Caco-2 (cell line): ENCODE results near the gene CASZ1. TPM values are rescaled to one million over a fixed set of nuclear protein-coding genes. Genes with fewer than 3 reads are reported as not detected.

Source experiments
- BruUV-seq: library from RNA; stranded (reverse); fragments of 400-500 nt; replicated peaks from 2 replicates; lab custom pipeline; 2021; lab: Mats Ljungman, UMichigan
- CTCF ChIA-PET: fragments of 300-600 bp; sonication (Branson Sonifier 250); formaldehyde crosslinking; loops from one replicate; lab custom pipeline; 2022; ENCODE audit warnings: antibody characterized with exemption; lab: Charles Lee
- POLR2A ChIA-PET: fragments of 300-600 bp; sonication (Branson Sonifier 250); formaldehyde crosslinking; loops from one replicate; lab custom pipeline; 2022; ENCODE audit warnings: antibody characterized with exemption; lab: Charles Lee
- DNase-seq, 2 experiments: peaks; one replicate each; pipeline versions ENCODE4 v3.0.0 to v3.0.0-alpha.2; 2020 to 2022
- H3K27me3 ChIP-seq: replicated peaks from 2 replicates; pipeline ENCODE4 v1.6.0; 2011; ENCODE audit warnings: low read length; ENCODE audit not compliant: control insufficient read depth, insufficient read depth
- H3K36me3 ChIP-seq: 2 replicates; pipeline ENCODE4 v1.5.1; 2011; ENCODE audit warnings: low read length; ENCODE audit not compliant: control insufficient read depth, insufficient read depth
- H3K4me1 ChIP-seq: fragments of 250-450 bp; sonication (Bioruptor Pico); 2 replicates; pipeline ENCODE4 v1.5.1; 2020; ENCODE audit warnings: mild to moderate bottlenecking
- H3K4me3 ChIP-seq: 2 replicates; pipeline ENCODE4 v1.5.1; 2011; ENCODE audit warnings: low read depth, mild to moderate bottlenecking, control low read depth, low read length
- H3K9me3 ChIP-seq: fragments of 250-450 bp; sonication (Bioruptor Pico); 2 replicates; pipeline ENCODE4 v1.5.1; 2020; ENCODE audit warnings: mild to moderate bottlenecking, moderate library complexity
- H3K27ac Mint-ChIP-seq: one replicate; pipeline ENCODE4 v1.8.0; 2022; ENCODE audit warnings: mixed read lengths; ENCODE audit not compliant: unreplicated experiment
- H3K27me3 Mint-ChIP-seq: one replicate; pipeline ENCODE4 v1.8.0; 2022; ENCODE audit warnings: mixed read lengths; ENCODE audit not compliant: insufficient read depth, unreplicated experiment
- H3K36me3 Mint-ChIP-seq: one replicate; pipeline ENCODE4 v1.8.0; 2022; ENCODE audit warnings: mild to moderate bottlenecking, mixed read lengths; ENCODE audit not compliant: insufficient read depth, unreplicated experiment
- H3K4me1 Mint-ChIP-seq: one replicate; pipeline ENCODE4 v1.8.0; 2022; ENCODE audit warnings: low read depth, mixed read lengths; ENCODE audit not compliant: unreplicated experiment
- H3K4me3 Mint-ChIP-seq: one replicate; pipeline ENCODE4 v1.8.0; 2022; ENCODE audit warnings: mild to moderate bottlenecking, moderate library complexity, mixed read lengths; ENCODE audit not compliant: unreplicated experiment
- H3K9me3 Mint-ChIP-seq: one replicate; pipeline ENCODE4 v1.8.0; 2022; ENCODE audit warnings: mixed read lengths; ENCODE audit not compliant: unreplicated experiment
- CTCF ChIP-seq, 2 experiments: fragments of 200-600 bp in 1 of 2; IDR thresholded peaks; 1 replicate in 1 of 2; 2 replicates in 1 of 2; pipeline versions ENCODE4 v1.5.1 to v1.8.0; 2011 to 2022; ENCODE audit warnings: antibody characterized with exemption in 1 of 2, control low read depth in 1 of 2, inconsistent platforms in 1 of 2, low read depth in 1 of 2, low read length in 1 of 2, mild to moderate bottlenecking in 1 of 2, moderate library complexity in 1 of 2; ENCODE audit not compliant: insufficient read depth in 1 of 2, severe bottlenecking in 1 of 2, unreplicated experiment in 1 of 2
- intact Hi-C: fragments of 100-400 bp; cut with micrococcal nuclease; formaldehyde crosslinking; loops from one replicate; pipeline ENCODE4 v1.10.0; 2022; ENCODE audit not compliant: unreplicated experiment
- total RNA-seq: library from RNA; stranded (reverse); gene quantifications from 2 replicates; pipeline ENCODE4 v1.2.3, GENCODE V29; 2022

Gene CASZ1
- total RNA-seq, 1 experiment from 2014 or later, result 10.9 TPM

- intact Hi-C loops, result no loop called here
- H3K4me1 ChIP-seq, result peaks cover 10% of the 10 kb centered on the region
- ChIA-PET CTCF (no interaction called here), POLR2A (no interaction called here)
- no peaks in the 10 kb centered on the region for H3K9me3 Mint-ChIP-seq
- H3K4me3 ChIP-seq, result no peak overlapping the region
- H3K4me1 Mint-ChIP-seq, result peaks cover 6% of the 10 kb centered on the region
- H3K9me3 ChIP-seq, result no peaks in the 10 kb centered on the region
- BruUV-seq, result no TSS peak
- no peak overlapping the region for H3K4me3 Mint-ChIP-seq
- H3K27me3 ChIP-seq, result no peaks in the 10 kb centered on the region
- H3K27ac Mint-ChIP-seq, result no peak overlapping the region
- no peaks in the 10 kb centered on the region for H3K36me3 ChIP-seq
- no peaks in the 10 kb centered on the region for H3K36me3 Mint-ChIP-seq
- no peak for TF ChIP-seq CTCF (IDR thresholded peaks at IDR 0.05; ENCODE audit: insufficient read depth in 1 of 2, low read depth in 1 of 2, low read length in 1 of 2, severe bottlenecking in 1 of 2, unreplicated experiment in 1 of 2)
- no peaks in the 10 kb centered on the region for H3K27me3 Mint-ChIP-seq
- peak in 1 of 2 experiments; percentile 22 for DNase-seq
These were observed 40.4 kb downstream of the CASZ1 start for GRCh38 chr1:10755970-10756521.

- H3K9me3 Mint-ChIP-seq, result no peaks in the 10 kb centered on the region
- no peak for DNase-seq
- no peaks in the 10 kb centered on the region for H3K27me3 Mint-ChIP-seq
- no peak overlapping the region for H3K27ac Mint-ChIP-seq
- no peaks in the 10 kb centered on the region for H3K27me3 ChIP-seq
- H3K4me1 ChIP-seq, result peaks cover 7% of the 10 kb centered on the region
- no peak overlapping the region for H3K4me3 Mint-ChIP-seq
- CTCF ChIA-PET, result no interaction called here
- H3K36me3 Mint-ChIP-seq, result no peaks in the 10 kb centered on the region
- BruUV-seq, result no TSS peak
- H3K4me1 Mint-ChIP-seq, result peaks cover 2% of the 10 kb centered on the region
- no peaks in the 10 kb centered on the region for H3K36me3 ChIP-seq
- intact Hi-C loops, result no loop called here
- POLR2A ChIA-PET, result no interaction called here
- no peak for TF ChIP-seq CTCF (IDR thresholded peaks at IDR 0.05; ENCODE audit: insufficient read depth in 1 of 2, low read depth in 1 of 2, low read length in 1 of 2, severe bottlenecking in 1 of 2, unreplicated experiment in 1 of 2)
- H3K9me3 ChIP-seq, result no peaks in the 10 kb centered on the region
- no peak overlapping the region for H3K4me3 ChIP-seq
These were observed 41.7 kb downstream of the CASZ1 start for GRCh38 chr1:10754568-10755329.

- H3K36me3 ChIP-seq, result no peaks in the 10 kb centered on the region
- intact Hi-C loops, result no loop called here
- Mint-ChIP-seq H3K9me3 (no peaks in the 10 kb centered on the region), H3K27ac (no peak overlapping the region), H3K4me1 (no peaks in the 10 kb centered on the region), H3K36me3 (no peaks in the 10 kb centered on the region), H3K4me3 (no peak overlapping the region), H3K27me3 (no peaks in the 10 kb centered on the region)
- no peaks in the 10 kb centered on the region for H3K9me3 ChIP-seq
- no TSS peak for BruUV-seq
- CTCF ChIA-PET, result no interaction called here
- no peaks in the 10 kb centered on the region for H3K4me1 ChIP-seq
- POLR2A ChIA-PET, result no interaction called here
- TF ChIP-seq CTCF (IDR thresholded peaks at IDR 0.05; ENCODE audit: insufficient read depth in 1 of 2, low read depth in 1 of 2, low read length in 1 of 2, severe bottlenecking in 1 of 2, unreplicated experiment in 1 of 2), result no peak
- no peak overlapping the region for H3K4me3 ChIP-seq
- H3K27me3 ChIP-seq, result no peaks in the 10 kb centered on the region
- DNase-seq, result no peak
These were observed 43.1 kb downstream of the CASZ1 start for GRCh38 chr1:10753299-10753698.
